HG03520 (cell line): ENCODE data around the gene TMEM269.

Experiments
- ATAC-seq: cut with Tn5 transposase; IDR thresholded peaks from one replicate; pipeline ENCODE4 v1.9.1; 2021; ENCODE audit warnings: mild to moderate bottlenecking, moderate library complexity; ENCODE audit not compliant: unreplicated experiment

TMEM269 gene

GRCh38 chr1:42784946-42785693, at the start of gene TMEM269:
Gene TMEM269, plus strand, starts transcription at chr1:42784991. Its CDS starts 4,903 bp downstream, at chr1:42789894.
- ATAC-seq = no peak

GRCh38 chr1:42735056-42735455, 49.7 kb upstream of the TMEM269 start:
- ATAC-seq = no peak

- no peak for ATAC-seq
These were observed 49.2 kb upstream of the TMEM269 start for GRCh38 chr1:42735477-42736105.

- no peak for ATAC-seq
These were observed 48.6 kb upstream of the TMEM269 start for GRCh38 chr1:42736152-42736551.

GRCh38 chr1:42736571-42737200, 48.1 kb upstream of the TMEM269 start:
- no peak for ATAC-seq

GRCh38 chr1:42737257-42737656, 47.5 kb upstream of the TMEM269 start:
- ATAC-seq = no peak

GRCh38 chr1:42737986-42738677, 46.7 kb upstream of the TMEM269 start:
- no peak for ATAC-seq

- ATAC-seq = no peak
These were observed 46.0 kb upstream of the TMEM269 start for GRCh38 chr1:42738678-42739226.

- ATAC-seq = no peak
These were observed 44.8 kb upstream of the TMEM269 start, which contains the start of gene CLDN19 for GRCh38 chr1:42739753-42740700. Gene CLDN19, minus strand, starts transcription at chr1:42740236. Its CDS starts 173 bp downstream, at chr1:42740063.

GRCh38 chr1:42740851-42741580, 43.8 kb upstream of the TMEM269 start:
- no peak for ATAC-seq

- no peak for ATAC-seq
These were observed 43.1 kb upstream of the TMEM269 start for GRCh38 chr1:42741706-42742105.

- ATAC-seq = no peak
These were observed 42.6 kb upstream of the TMEM269 start for GRCh38 chr1:42742141-42742540.

GRCh38 chr1:42742617-42743316, 42.0 kb upstream of the TMEM269 start:
- no peak for ATAC-seq

GRCh38 chr1:42743317-42744147, 41.3 kb upstream of the TMEM269 start:
- ATAC-seq = no peak

- ATAC-seq = no peak
These were observed 40.7 kb upstream of the TMEM269 start for GRCh38 chr1:42744148-42744413.

- no peak for ATAC-seq
These were observed 38.9 kb upstream of the TMEM269 start for GRCh38 chr1:42745851-42746250.

GRCh38 chr1:42746436-42747105, 38.2 kb upstream of the TMEM269 start:
- ATAC-seq = no peak
